Left lobe of liver (tissue), 2 donors: ENCODE data around the gene SPATA20. TPM values are rescaled to one million over a fixed set of nuclear protein-coding genes. Genes with fewer than 3 reads are reported as not detected.

Experiments
- ATAC-seq: fragments of 200-7000 bp; cut with Tn5 transposase; one replicate; pipeline ENCODE4 v1.9.1; 2020; ENCODE audit warnings: mild to moderate bottlenecking, moderate library complexity
- DNase-seq: peaks from one replicate; pipeline ENCODE4 v3.0.0-alpha.2; 2020; ENCODE audit warnings: low spot score
- total RNA-seq: library from RNA; stranded (reverse); gene quantifications from one replicate; pipeline ENCODE4 v1.2.1, GENCODE V29; 2021
- donor health status: DM: no; HTN: no; CAD: no; lungs with moderate emphysema.
- donor health status: DM: no; HTN: yes; CAD: no.

SPATA20 gene
- total RNA-seq, 1 donor from 2014 or later, result 40.6 TPM

- ATAC-seq (no peak), DNase-seq (no peak)
Observed at GRCh38 chr17:50594128-50594823, 47.3 kb downstream of the SPATA20 start.

GRCh38 chr17:50594892-50595291 lies 47.9 kb downstream of the SPATA20 start:
- no peak for ATAC-seq
- no peak for DNase-seq

- DNase-seq, result no peak
Observed at GRCh38 chr17:50596191-50597037, 49.4 kb downstream of the SPATA20 start.

GRCh38 chr17:50598487-50598886 lies 51.5 kb downstream of the SPATA20 start:
- no peak for ATAC-seq
- DNase-seq, result no peak

More at GRCh38 chr17:50596191-50597037, 49.4 kb downstream of the SPATA20 start:
- ATAC-seq, result peak; percentile 50

GRCh38 chr17:50599606-50600005 lies 52.6 kb downstream of the SPATA20 start:
- no peak for DNase-seq
- ATAC-seq, result no peak

GRCh38 chr17:50601823-50602375 lies 54.9 kb downstream of the SPATA20 start:
- no peak for ATAC-seq

DNA sequence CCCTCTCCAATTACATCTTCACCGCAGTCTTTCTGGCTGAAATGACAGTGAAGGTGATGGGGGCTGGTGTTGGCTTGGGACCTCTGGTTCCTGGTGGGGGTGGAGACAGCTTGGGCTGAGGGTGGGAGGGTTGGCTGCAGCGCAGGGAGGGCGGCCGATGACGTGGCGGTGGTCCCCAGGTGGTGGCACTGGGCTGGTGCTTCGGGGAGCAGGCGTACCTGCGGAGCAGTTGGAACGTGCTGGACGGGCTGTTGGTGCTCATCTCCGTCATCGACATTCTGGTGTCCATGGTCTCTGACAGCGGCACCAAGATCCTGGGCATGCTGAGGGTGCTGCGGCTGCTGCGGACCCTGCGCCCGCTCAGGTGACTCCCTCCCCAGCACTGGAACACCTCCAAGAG lies 55.9 kb downstream of the SPATA20 start:
- ATAC-seq (no peak), DNase-seq (no peak)

More at GRCh38 chr17:50601823-50602375, 54.9 kb downstream of the SPATA20 start:
- no peak for DNase-seq

GRCh38 chr17:50603340-50603739 lies 56.4 kb downstream of the SPATA20 start:
- no peak for ATAC-seq
- DNase-seq, result no peak

DNA sequence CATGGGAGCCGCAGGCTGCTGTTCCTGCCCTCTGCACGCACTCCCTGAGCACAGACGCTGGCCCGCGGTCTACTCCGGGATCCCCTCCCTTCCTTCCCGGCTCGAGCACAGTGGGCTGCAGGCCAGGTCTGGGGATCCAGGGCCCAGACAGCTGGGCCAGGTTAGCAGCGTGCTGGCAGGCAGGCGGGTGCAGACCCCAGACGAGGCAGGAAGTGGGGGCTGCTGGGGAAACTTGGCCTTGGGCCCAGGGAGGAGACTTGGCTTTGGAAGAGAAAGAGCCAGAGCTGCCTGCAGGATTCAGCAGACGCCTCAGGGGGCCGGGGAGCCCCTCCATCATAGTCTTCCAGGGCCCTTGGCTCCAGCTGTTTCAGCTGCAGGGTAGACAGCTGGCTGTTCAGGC lies 57.5 kb downstream of the SPATA20 start:
- DNase-seq (no peak), ATAC-seq (peak; percentile 46)

DNA sequence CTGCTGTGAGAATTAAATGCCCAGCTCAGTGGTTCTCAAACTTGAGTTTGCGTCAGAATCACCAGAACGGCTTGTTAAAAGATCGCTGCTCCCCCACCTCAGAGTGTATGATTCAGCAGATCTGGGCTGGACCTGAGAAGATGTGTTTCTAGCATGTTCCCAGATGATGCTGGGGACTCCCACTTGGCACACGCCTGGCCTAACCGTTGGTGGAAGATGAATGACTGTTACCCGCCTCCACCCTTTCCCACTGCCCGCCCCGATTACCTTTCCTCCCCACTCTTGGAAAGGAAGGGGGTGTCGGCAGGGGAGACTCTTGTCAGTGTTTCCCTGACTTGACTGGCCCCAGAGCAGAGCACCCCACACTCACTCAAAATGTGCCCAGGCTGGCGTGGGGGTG lies 58.5 kb downstream of the SPATA20 start:
- no peak for ATAC-seq

More for the DNA sequence above, 58.5 kb downstream of the SPATA20 start:
- DNase-seq, result no peak

Other genes starting within 250 kb of the SPATA20 start
- 10.4 TPM for gene XYLT2, start 201.0 kb upstream of the SPATA20 start, total RNA-seq
- gene MRPL27, start 174.0 kb upstream of the SPATA20 start, total RNA-seq, result 38.9 TPM
- 0.13 TPM for gene EME1, start 173.9 kb upstream of the SPATA20 start, total RNA-seq
- gene LRRC59, start 149.7 kb upstream of the SPATA20 start, total RNA-seq, result 47.3 TPM
- gene ACSF2, start 121.0 kb upstream of the SPATA20 start, total RNA-seq, result 56.1 TPM
- 12.4 TPM for gene CHAD, start 78.3 kb upstream of the SPATA20 start, total RNA-seq
- gene RSAD1, start 68.3 kb upstream of the SPATA20 start, total RNA-seq, result 27.4 TPM
- not detected for gene MYCBPAP, start 38.7 kb upstream of the SPATA20 start, total RNA-seq
- gene EPN3, start 14.4 kb upstream of the SPATA20 start, total RNA-seq, result 0.35 TPM
- 0.10 TPM for gene CACNA1G, start 13.5 kb downstream of the SPATA20 start, total RNA-seq
- 326 TPM for gene ABCC3, start 87.7 kb downstream of the SPATA20 start, total RNA-seq
- gene ANKRD40, start 160.7 kb downstream of the SPATA20 start, total RNA-seq, result 15.6 TPM
- 43.6 TPM for gene LUC7L3, start 172.4 kb downstream of the SPATA20 start, total RNA-seq
- not detected for gene ANKRD40CL, start 220.3 kb downstream of the SPATA20 start, total RNA-seq